Fibroblast of lung (primary cell): ENCODE data around the gene LMF1. TPM values are rescaled to one million over a fixed set of nuclear protein-coding genes. Genes with fewer than 3 reads are reported as not detected.
A peak's percentile ranks its signal among the peaks of the same experiment; 100 is the strongest.

Source experiments
- DNase-seq, 2 donors: peaks; one replicate each; pipeline versions ENCODE4 v3.0.0 to v3.0.0-alpha.2; 2010; ENCODE audit warnings: low read depth in 2 of 2
- H2AFZ ChIP-seq: 2 replicates; pipeline ENCODE4 v1.5.1; 2012; ENCODE audit warnings: low read length, control low read depth, inconsistent platforms
- H3K27ac ChIP-seq: 2 replicates; pipeline ENCODE4 v1.5.1; 2011; ENCODE audit warnings: low read length, control low read depth; ENCODE audit not compliant: insufficient read depth
- H3K27me3 ChIP-seq: 2 replicates; pipeline ENCODE4 v1.5.1; 2011; ENCODE audit warnings: mild to moderate bottlenecking, low read length; ENCODE audit not compliant: control insufficient read depth, insufficient read depth
- H3K36me3 ChIP-seq: 2 replicates; pipeline ENCODE4 v1.5.1; 2011; ENCODE audit warnings: low read length; ENCODE audit not compliant: control insufficient read depth, insufficient read depth
- H3K4me1 ChIP-seq: 2 replicates; pipeline ENCODE4 v1.5.1; 2011; ENCODE audit warnings: low read length; ENCODE audit not compliant: control insufficient read depth, insufficient read depth; ENCODE audit errors: extremely low read depth
- H3K4me2 ChIP-seq: 2 replicates; pipeline ENCODE4 v1.5.1; 2011; ENCODE audit warnings: low read length, control low read depth; ENCODE audit not compliant: insufficient read depth; ENCODE audit errors: extremely low read depth
- H3K4me3 ChIP-seq, 4 experiments: fragments of 200-600 bp in 1 of 4; sonication (generic) in 1 of 4; replicated peaks in 1 of 4; 2 replicates each; pipeline ENCODE4 v1.5.1; 2011 to 2016; ENCODE audit warnings: low read length in 4 of 4, low read depth in 3 of 4, mild to moderate bottlenecking in 3 of 4, control low read depth in 2 of 4, inconsistent platforms in 1 of 4, mixed read lengths in 1 of 4; ENCODE audit not compliant: insufficient read depth in 1 of 4; ENCODE audit errors: control extremely low read depth in 1 of 4
- H3K79me2 ChIP-seq: 2 replicates; pipeline ENCODE4 v1.5.1; 2012; ENCODE audit warnings: mild to moderate bottlenecking, low read length, inconsistent platforms; ENCODE audit not compliant: control insufficient read depth, insufficient read depth
- H3K9ac ChIP-seq: 2 replicates; pipeline ENCODE4 v1.5.1; 2011; ENCODE audit warnings: mild to moderate bottlenecking, low read length, control low read depth; ENCODE audit not compliant: insufficient read depth
- H3K9me3 ChIP-seq: 2 replicates; pipeline ENCODE4 v1.5.1; 2012; ENCODE audit warnings: low read depth, low read length; ENCODE audit not compliant: control insufficient read depth, insufficient read depth
- H4K20me1 ChIP-seq: 2 replicates; pipeline ENCODE4 v1.5.1; 2011; ENCODE audit warnings: low read length; ENCODE audit not compliant: control insufficient read depth, insufficient read depth; ENCODE audit errors: extremely low read depth
- CTCF ChIP-seq, 2 donors: IDR thresholded peaks in 1 of 2; conservative IDR thresholded peaks in 1 of 2; 1 replicate in 1 of 2; 2 replicates in 1 of 2; pipeline ENCODE4 v1.5.1; 2011 to 2012; ENCODE audit warnings: low read length in 2 of 2, control low read depth in 1 of 2, inconsistent platforms in 1 of 2, low read depth in 1 of 2, mild to moderate bottlenecking in 1 of 2
- EZH2 ChIP-seq: IDR thresholded peaks from 2 replicates; pipeline ENCODE4 v1.5.1; 2012; ENCODE audit warnings: low read length, control low read depth, mild to moderate bottlenecking; ENCODE audit errors: missing control alignments
- polyA plus RNA-seq, 2 donors: library from polyadenylated mRNA; depleted of rRNA in 1 of 2; stranded (reverse) in 1 of 2; unstranded in 1 of 2; fragments of >200 nt; gene quantifications; 2 replicates each; pipeline ENCODE4 v1.2.1, GENCODE V29; 2011 to 2012; ENCODE audit warnings: missing spikeins in 1 of 2
- total RNA-seq: library from RNA; depleted of rRNA; stranded (reverse); fragments of >200 nt; gene quantifications from 2 replicates; pipeline ENCODE4 v1.2.1, GENCODE V29; 2014

The LMF1 gene
- total and polyA plus RNA-seq, 2 donors (not counting 1 experiment from before 2014, with no cell fraction given), result 12.3 to 12.6 TPM

- no peak overlapping the region for H3K4me2 ChIP-seq
These were observed 6.3 kb downstream of the LMF1 start for GRCh38 chr16:964356-965035.

GRCh38 chr16:963913-964312 lies 6.9 kb downstream of the LMF1 start:
- TF ChIP-seq CTCF (conservative IDR thresholded peaks at IDR 0.05 in 1 of 2, IDR thresholded peaks at IDR 0.05 in 1 of 2; ENCODE audit: low read depth in 1 of 2, low read length in 2 of 2) (no peak), EZH2 (no peak)
- H3K4me1 ChIP-seq, result no peaks in the 10 kb centered on the region
- H2AFZ ChIP-seq, result no peak overlapping the region
- H3K4me3 ChIP-seq, result no peak overlapping the region
- peaks cover 1% of the 10 kb centered on the region for H3K9me3 ChIP-seq
- no peak overlapping the region for H3K4me2 ChIP-seq
- no peaks in the 10 kb centered on the region for H3K36me3 ChIP-seq
- no peaks in the 10 kb centered on the region for H4K20me1 ChIP-seq
- no peak for DNase-seq
- H3K9ac ChIP-seq, result no peak overlapping the region
- H3K79me2 ChIP-seq, result no peaks in the 10 kb centered on the region
- H3K27me3 ChIP-seq, result no peaks in the 10 kb centered on the region
- no peak overlapping the region for H3K27ac ChIP-seq

More at GRCh38 chr16:964356-965035, 6.3 kb downstream of the LMF1 start:
- no peaks in the 10 kb centered on the region for H3K79me2 ChIP-seq
- peaks cover 1% of the 10 kb centered on the region for H3K9me3 ChIP-seq
- H3K36me3 ChIP-seq, result no peaks in the 10 kb centered on the region
- H3K4me1 ChIP-seq, result no peaks in the 10 kb centered on the region
- H3K9ac ChIP-seq, result no peak overlapping the region
- TF ChIP-seq EZH2 (no peak), CTCF (conservative IDR thresholded peaks at IDR 0.05 in 1 of 2, IDR thresholded peaks at IDR 0.05 in 1 of 2; ENCODE audit: low read depth in 1 of 2, low read length in 2 of 2) (no peak)
- no peak overlapping the region for H2AFZ ChIP-seq
- no peaks in the 10 kb centered on the region for H4K20me1 ChIP-seq
- no peaks in the 10 kb centered on the region for H3K27me3 ChIP-seq
- H3K27ac ChIP-seq, result no peak overlapping the region
- peak in 1 of 2 donors; percentile 47 for DNase-seq
- no peak overlapping the region for H3K4me3 ChIP-seq

GRCh38 chr16:962901-963814 lies 7.6 kb downstream of the LMF1 start:
- no peak overlapping the region for H2AFZ ChIP-seq
- no peaks in the 10 kb centered on the region for H4K20me1 ChIP-seq
- no peaks in the 10 kb centered on the region for H3K4me1 ChIP-seq
- peaks cover 1% of the 10 kb centered on the region for H3K9me3 ChIP-seq
- no peak overlapping the region for H3K27ac ChIP-seq
- no peak overlapping the region for H3K9ac ChIP-seq
- DNase-seq, result no peak
- H3K4me3 ChIP-seq, result no peak overlapping the region
- TF ChIP-seq CTCF (conservative IDR thresholded peaks at IDR 0.05 in 1 of 2, IDR thresholded peaks at IDR 0.05 in 1 of 2; ENCODE audit: low read depth in 1 of 2, low read length in 2 of 2) (no peak), EZH2 (no peak)
- no peaks in the 10 kb centered on the region for H3K27me3 ChIP-seq
- H3K36me3 ChIP-seq, result no peaks in the 10 kb centered on the region
- no peaks in the 10 kb centered on the region for H3K79me2 ChIP-seq
- no peak overlapping the region for H3K4me2 ChIP-seq
